Activated T-cell treated with anti-CD3 and anti-CD28 coated beads, Interleukin-2, amount 50 U/mL, for 1 hour (primary cell): ENCODE data around the gene ATXN10.
"Not testable (repeated sequence)": the region's sequence is repeated elsewhere in the genome, so short reads cannot be mapped to it uniquely, and the experiment has no call there.

ENCODE experiments used
- DNase-seq: peaks from one replicate; pipeline ENCODE4 v3.0.0-alpha.2; 2020

The ATXN10 gene

DNA sequence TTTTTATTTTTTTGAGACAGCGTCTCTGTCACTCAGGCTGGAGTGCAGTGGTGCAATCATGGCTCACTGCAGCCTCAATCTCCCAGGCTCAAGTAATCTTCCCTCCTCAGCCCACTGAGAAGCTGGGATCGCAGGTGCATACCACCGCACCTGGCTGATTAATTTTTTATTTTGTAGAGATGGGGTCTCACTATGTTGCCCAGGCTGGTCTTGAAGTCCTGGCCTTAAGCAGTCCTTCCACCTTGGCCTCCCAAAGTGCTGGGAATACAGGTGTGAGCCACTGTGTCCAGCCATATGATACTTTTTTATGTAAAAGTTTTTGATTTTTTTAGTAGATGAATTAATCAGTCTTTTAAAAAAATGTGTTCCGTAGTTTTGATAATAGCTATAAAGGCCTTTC lies 42.8 kb downstream of the ATXN10 start:
- DNase-seq, result not testable (repeated sequence)

DNA sequence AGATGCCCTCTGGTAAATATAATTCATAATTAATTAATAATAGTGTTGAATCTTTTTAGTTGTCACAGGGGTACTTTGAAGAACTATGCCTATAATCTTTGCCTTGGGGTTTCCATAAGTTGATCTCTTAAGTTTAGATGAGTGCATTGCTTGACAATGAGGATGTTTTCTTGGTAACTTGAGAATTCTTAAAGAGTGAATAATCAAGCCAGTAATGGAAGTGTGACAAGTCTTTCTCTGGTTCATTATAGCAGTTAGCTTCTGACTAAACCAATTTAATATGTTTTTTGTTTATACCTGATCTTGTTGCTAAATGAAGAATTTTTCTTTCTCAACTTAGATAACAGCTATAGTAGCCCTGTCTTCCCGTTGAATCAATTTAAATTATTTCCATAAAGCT lies 46.2 kb downstream of the ATXN10 start:
- no peak for DNase-seq

DNA sequence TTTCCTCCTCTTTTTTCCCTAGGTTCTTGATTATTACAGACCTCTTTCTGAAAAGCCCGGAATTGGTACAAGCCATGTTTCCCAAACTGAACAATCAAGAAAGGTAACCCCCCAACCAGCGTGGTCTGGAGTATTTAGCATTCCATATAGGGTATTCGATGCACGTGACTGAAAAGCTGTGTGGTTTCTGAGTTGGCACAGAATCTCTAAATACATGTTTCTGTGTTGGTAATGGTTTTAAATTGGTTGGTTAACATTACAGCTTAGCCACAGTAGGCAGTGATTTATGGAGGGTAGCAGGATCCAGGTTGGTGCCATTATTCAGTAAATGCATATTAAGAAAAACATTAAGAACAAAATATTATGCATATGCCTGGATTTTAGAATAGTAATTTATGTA lies 46.8 kb downstream of the ATXN10 start:
- DNase-seq, result no peak

DNA sequence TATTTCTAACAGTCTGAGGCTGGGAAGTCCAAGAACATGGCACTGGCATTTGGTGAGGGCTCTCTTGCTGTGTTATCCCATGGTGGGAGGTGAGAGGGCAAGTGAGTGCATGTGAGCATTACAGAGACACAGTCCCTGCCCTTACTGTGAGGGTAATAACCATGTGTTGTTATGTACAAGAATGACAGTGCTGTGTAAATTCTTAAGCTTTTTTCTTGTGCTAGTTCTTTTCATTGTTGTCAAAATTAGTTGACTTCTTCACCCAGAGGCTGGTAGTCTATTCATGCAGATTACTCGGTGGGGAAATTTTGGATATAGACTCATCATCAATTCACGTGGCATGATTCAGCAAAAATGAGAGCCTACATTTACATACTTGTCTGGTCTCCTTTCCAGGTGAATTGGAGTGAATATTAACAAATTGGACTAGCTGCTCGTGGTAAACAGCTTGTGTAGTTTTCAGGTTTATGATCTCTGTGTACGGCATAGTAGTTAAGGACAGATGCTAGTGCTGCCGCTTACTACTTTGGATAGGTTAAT lies 49.3 kb downstream of the ATXN10 start:
- no peak for DNase-seq

DNA sequence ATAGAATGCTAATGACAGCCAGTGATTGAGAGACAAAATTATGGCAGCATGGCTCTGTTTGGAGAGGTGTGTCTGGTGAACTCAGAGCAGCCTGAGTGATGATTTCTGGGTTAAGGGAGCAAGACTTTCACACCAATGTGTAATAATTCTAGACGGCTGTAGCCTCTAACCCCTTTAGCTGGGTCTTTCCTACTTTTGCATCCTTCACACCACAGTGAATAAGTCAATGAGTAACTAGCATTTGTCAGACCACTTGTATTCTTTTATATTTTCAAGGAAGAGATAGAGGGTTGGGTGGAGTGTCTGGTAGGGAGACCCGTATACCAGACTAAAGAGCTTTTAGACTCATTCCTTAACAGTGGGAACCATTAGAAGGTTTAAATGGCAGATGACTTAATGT lies 50.4 kb downstream of the ATXN10 start:
- DNase-seq, result no peak

DNA sequence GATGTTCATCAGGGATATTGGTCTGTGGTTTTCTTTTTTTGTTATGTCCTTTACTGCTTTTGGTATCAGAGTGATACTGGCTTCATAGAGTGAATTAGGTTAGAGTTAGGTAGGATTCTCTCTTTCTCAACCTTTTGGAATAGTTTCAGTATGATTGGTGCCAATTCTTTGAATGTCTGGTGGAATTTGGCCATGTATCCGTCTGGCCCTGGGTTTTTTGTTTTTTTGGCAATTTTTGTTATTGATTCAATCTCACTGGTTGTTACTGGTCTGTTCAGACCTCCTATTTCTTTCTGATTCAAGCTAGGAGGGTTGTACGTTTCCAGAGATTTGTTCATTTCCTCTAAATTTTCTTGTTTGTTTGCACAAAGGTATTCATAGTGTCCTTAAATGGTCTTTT lies 54.4 kb downstream of the ATXN10 start:
- DNase-seq, result no peak

DNA sequence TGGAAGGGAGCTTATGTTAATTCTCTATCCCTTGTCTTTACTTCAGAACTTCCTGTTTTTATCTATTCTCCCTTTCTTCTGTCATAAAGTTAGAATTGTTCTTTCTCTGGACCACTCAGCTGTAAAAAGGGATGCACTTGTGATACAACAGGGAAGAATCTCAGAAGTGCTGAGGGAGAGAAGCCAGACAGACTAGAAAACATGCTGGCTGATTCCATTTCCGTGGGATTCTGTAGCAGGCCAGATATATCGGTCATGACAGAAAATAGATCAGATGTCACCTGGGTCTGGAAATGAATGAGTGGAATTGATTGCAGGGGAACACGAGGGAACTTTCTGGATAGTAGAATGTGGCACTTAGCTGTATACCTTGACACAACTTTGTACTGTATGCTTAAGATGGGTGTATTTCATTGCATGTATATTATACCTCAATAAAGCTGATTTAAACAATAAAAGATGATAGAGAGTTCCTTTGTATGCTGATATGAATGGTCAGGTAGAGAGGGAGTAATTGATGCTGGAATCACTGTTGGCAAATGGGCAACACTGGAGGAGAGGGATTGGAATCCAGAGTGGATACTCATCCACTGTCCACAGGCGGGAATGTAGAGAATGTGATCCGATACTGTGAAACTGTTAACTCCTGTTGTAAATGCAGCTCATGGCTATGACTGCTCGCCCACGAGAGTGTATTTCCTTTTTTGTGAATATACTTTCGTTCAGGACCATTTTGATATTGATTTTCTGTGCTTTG lies 59.6 kb downstream of the ATXN10 start:
- no peak for DNase-seq

DNA sequence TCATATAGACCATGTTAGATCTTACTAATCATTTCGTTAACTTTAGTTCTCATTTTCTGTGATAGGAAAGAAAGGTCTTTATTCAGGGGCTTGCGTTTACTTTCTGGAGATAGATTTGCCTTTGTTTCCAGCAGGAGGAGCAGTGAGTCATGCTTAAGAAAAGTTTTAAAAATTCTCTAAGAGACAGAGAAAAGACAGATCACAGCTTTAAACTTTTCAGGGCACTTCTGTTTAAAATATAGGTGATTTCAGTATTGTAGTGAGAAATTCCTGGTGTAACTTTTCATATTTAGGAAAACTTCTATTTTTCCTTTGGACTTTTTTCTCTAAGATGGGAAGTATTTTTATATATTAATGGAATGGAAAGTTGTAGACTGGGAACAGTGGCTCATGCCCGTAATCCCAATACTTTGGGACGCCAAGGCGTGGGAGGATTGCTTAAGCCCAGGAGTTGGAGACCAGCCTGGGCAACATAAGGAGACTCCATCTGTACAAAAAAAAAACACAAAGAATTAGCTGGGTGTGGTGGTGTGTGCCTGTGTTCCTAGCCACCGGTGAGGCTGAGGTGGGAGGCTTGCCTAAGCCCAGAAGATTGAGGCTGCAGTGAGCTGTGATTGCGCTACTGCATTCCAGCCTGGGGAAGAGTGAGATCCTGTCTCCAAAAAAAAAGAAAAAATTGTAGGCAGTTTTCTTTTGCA lies 60.3 kb downstream of the ATXN10 start:
- no peak for DNase-seq

DNA sequence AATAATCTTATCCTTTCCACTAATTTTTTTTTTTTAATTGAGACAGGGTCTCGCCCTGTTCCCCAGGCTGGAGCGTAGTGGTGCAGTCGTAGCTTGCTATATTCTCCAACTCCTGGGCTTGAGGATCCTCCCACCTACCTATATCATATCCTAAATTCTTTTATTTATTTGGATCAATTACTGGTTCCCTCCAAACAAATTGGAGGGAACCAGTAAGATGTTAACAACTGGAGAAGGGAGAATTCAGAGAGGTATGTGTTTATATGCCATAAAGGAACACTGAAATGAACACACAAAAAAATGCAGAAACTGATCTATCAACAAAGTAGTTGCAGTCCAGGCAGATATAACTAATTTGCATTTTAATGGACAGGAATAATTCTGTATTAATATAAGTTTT lies 63.6 kb downstream of the ATXN10 start:
- DNase-seq, result no peak

DNA sequence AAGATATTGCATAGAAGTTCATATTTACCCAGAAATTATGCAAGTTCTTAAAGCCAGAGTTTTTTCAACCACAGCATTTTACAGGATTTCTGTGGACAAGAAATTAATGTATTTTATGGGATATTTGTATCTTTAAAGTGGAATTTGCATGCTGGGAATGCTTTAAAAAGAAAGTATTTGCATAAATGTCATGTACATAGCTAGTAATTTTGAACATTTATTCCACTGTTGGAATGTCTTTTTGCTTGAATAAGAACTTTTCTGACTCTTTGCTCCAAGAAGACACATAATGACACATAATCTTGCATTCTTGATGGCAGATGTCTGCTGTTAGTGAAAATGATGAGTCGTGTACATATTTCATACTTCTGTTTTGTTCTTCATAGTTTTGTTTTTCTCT lies 66.6 kb downstream of the ATXN10 start:
- DNase-seq, result no peak

DNA sequence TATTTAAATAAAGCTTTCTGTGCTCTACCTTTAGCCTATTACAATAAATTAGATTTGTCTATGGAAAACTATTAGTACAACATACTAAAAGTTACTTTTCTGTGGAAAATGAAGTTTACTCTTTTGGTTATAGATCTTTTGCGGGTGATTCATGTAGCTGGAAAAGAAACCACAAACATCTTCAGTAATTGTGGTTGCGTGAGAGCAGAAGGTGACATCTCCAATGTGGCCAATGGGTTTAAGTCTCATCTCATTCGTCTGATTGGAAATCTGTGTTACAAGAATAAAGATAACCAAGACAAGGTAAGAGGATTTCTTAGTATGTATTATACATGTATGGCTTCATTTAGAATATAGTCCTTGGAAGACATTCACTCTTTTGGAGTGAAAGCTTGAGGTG lies 68.6 kb downstream of the ATXN10 start:
- DNase-seq, result no peak

DNA sequence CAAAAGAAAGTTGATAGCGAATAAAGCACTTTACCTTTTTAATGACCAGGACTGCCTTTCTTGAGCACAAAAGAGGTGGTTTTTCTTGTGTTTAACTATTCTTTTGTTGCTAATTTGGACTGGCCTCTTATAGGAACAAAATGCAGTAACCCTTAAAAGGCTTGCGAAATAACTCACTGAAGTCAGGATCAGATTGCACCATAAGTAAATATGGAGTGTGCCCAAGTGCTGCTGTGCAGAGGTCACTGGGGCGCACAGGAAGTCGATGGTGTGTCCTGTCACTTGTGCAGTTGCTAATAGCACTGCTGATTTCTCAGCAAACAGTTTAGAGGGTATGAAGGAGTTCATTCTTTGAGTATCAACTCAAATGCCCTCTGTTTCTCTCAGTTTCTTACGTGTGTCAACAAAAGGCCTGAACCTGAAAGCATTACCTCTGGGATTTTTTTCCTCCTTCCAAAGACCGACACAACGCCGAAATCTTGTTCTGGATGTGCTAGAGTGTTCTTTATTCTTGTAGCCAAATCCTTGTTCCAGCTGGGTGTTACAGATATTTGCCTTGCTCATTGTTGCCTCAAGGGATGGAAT lies 71.3 kb downstream of the ATXN10 start:
- DNase-seq, result no peak

DNA sequence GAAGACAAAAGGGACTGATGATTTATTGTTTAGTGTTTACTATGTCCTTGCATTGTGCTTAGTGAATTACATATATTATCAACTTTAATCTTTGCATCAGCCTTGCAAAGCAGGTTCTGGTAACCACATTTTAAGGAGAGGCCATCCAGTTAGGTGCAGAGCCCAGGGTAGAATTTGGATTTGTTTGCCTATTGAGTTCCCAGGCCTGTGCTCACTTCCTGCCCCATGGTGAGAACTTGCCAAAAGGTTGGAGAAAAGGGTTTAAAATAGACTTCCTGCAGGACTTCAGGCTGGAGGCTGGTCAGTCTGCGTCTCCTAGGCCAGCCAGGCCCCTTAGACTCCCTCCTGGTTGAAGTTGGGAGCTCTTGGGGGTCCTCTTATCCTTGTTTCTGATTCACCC lies 72.1 kb downstream of the ATXN10 start:
- no peak for DNase-seq

DNA sequence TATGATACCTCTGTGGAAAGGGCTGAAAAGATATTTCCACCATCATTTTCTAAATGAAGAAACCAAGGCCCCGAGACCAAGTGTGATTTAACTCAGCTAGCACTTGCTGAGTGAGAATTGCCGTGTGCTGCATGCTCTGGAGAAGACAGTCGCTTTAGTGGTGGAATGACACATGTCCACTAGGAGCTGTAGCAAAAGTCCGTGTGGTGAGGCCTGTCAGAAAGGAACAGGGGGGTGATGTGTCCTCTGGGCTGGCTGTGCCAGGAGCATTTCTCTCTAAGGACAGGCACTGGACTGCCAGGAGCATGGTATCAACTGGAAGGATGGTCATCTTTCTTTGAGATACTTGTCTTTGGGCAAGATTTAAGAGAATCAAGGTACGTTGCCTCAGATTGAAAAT lies 72.8 kb downstream of the ATXN10 start:
- DNase-seq, result no peak

DNA sequence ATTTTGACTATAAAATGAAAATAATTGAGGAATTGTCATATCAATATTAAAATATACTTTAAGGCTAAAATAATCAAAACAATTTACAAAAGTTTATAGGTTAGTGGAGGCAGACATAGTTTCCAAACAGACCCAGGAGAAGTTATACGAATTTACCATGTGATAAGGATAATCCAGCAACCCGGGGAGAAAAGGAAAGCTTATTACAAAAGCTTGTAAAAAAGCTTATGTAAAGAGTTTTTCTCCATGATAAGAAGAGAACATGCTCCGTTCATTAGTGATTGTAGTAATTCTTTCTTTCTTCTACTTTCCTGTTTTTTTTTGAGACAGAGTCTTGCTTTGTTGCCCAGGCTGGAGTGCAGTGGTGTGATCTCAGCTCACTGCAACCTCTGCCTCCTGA lies 79.0 kb downstream of the ATXN10 start:
- no peak for DNase-seq

DNA sequence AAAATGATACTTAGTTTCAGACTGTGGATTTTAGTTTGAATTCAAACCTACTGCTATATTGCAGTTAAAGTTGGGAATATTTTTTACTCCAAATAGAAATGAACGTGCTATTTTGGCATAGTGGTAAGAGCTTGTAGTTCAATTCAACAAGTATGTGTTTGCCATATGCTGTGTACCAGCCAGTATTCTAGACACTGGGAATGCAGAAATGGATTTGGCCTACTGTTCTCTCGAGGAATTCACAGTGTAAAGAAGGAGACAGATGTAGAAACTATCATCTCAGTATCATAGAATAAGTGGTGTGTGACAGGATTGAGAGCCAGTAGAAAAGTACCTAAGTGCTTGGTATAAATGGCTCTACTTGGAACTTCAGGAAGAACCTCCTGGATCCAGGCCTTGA lies 80.4 kb downstream of the ATXN10 start:
- DNase-seq, result no peak

DNA sequence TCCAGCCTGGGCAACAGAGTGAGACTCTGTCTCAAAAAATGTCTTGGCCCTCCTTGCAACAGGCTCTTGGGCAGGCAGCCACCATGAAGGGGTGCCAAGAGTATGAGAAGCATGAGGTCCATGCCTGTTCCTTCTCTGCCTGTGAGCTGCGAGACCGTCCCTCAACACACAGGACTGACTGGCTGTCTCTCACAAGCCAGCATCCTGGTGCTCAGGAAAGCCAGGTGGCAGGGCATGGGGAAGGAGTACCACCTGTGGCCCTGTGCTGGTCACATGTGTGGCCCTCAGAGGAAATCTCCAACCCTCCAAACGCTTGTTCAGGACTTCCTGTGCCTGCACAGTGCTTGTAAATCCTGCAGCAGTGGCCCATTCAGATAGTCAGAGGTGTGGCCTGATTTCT lies 83.2 kb downstream of the ATXN10 start:
- DNase-seq, result no peak

DNA sequence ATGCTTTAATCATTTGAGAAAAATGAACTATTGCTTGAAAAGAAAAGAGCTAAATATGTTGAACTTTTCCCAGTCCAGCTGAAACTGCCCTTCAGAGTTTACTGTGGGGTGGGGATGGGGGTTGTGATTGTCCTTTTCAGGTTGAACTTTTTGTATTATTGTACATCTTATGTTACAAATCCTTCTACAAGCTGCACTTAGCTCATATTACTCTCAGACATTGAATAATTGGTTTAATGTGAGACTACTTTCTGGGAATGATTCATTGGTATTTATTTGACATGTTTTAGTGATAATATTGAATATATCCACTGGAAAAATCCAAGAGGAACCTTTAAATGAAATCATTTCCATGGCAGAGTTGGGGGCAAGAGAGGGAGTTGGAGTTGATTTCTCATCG lies 84.9 kb downstream of the ATXN10 start:
- no peak for DNase-seq

DNA sequence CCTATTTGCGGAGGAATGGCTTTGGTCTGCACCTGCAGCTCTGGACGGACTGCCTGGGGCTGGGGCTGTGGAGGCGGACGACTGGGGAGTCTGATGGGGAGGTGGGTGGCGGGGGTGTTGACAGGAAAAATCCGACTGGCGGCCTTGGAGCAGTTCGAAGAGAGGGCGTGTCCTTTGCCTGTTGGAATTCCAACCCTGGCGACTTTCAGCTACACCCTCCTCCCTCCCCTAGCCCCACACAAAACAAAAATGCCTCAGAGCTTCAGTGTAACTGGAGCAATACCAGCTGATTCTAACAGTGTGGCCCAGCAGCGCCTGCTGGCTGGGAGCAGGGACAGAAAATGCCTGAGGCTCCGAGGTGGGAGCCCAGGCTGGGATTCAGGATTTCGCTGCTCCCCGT lies 85.4 kb downstream of the ATXN10 start:
- DNase-seq, result no peak

DNA sequence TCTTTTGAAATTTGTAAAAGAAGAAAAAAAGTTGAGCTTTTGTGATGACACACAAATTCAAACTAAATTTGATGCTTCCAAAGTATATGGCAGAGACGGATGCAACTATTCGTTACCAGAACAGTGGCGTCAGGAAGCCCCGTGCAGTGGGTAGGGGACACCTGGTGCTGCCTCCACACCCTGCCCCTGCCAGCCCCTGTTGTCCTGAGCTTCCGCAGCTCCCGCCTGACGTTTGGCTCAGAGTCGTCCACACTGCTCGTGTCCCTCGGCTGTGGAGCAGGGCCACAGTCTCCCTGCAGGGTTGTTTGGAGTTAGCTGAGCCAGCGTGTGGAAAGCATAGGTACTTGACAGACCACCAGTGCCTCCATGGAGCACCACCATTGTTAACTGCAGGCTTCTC lies 86.3 kb downstream of the ATXN10 start:
- no peak for DNase-seq

DNA sequence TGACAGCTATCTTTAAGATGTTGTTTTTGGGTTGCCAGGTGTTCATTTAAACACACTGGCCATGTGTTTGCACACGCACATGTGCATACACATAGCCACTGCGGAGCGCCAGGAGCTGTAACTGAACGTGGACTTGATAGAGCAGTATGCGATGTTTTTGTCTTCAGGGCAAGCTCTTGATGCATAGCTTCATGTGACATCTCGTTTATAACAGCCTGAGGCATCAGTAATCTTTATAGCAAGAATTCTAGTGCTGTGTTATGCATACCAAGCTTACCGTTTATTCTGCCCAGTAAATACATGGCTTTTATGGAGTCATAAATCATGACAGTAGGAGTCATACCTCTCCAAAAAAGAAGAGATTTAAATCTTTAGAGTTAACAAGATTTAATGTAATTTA lies 87.0 kb downstream of the ATXN10 start:
- DNase-seq, result no peak

DNA sequence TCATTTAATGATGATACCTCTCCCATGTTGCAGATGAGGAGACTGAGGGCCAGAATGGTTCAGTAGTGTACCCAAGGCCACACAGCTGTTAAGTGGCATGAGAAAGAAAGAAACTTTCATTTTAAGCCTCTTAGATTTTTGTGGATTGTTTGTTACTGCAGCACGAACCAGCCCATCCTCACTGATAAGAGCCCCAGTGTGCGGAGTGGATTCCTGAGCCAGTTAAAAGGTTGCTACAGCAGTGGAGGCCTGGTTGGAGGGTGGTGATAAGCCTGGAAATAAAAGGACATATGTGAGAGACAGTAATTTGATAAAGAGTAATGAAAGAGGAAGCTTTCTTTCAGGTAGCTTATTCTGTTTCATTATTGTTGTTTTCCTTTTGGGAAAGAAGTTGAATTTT lies 89.0 kb downstream of the ATXN10 start:
- no peak for DNase-seq

DNA sequence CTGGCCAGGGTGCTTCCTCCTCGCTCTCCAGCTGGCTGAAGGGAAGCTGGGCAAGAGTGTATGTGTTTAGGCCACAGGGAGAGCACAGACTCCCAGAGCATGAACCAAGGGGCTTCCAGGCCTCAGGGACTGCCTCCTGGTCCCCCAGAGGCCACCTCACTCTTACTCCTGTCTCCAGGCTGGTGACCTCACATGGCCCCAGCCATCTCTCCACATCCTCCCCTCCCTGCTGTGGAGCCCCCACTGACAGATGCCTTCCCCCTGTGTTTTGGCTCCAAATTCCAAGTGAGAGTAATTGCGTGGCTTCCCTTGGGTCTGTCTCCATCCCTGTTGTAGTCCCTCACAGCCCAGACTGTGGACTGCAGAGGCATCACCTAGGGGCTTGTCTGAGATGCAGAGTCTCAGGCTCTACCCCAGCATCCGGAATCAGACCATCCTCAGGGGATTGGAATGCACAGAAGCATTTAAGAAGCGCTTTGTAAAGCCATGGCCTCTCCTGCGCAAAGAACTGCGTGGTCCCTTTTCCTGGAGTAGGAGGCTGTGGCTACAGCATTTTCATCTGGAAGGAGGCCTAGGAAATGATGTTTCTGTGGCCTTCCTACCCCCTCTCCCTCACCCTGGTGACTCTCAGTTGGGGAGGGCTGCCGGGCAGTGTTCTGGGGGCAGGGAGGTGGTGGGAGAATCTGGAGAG lies 91.1 kb downstream of the ATXN10 start:
- no peak for DNase-seq

DNA sequence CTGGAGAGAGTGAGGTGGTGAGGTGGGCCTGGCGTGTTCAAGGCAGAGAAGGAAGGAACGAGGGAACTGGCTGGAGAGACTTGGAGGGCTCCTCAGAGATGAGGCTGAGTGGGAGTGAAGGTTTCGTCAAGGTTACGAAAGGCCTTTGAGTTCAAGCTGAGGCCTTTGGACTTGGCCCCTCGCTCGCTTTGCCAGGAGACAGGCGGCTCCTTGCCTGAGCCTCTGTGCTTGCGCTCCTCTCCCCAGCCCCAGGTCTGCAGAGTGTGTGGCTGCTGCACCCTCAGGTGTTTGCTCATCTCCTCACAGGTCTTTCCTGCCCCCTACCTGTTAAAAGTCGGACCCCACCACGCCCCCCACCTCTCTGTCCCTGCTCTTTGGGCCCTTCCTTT lies 91.6 kb downstream of the ATXN10 start:
- DNase-seq, result no peak
